ENCODE measurements around the gene IL12B.
"Not testable (repeated sequence)": the region's sequence is repeated elsewhere in the genome, so short reads cannot be mapped to it uniquely, and the experiment has no call there.

Gene IL12B

DNA sequence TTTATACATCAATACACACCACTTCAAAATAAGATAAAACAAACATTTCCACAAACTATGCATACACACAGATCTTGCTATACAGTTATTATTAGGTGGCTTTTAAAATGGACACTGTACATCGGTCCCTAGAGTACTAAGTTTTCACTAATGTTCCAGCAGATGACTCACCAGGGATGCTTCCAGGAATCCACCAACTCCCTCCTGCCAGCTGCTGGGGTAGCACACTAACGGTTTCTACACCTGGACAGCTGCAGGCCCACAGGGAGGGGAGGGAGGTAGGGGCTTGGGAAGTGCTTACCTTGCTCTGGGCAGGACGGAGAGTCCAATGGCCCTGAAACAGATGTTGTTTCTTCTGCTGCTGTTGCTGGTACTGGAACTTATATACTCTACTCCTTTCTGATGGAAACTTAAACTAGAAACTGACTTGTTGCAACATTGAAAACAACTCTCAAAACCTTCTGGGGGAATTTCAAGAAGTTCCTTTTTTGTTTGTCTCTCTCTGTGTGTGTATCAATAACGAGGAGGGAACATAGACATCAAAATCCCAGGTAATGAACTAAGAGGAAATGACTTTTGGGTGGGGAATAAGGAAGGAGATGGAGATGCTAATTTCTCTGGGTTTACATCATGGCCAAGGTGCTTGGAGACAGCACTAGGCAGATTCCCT is at the start of gene IL12B:
IL12B (minus strand) TSS at position 357 of the 670 bp plus-strand sequence. CDS start 3,705 bp downstream, outside the sequence.
- DNase-seq = no peak

DNA sequence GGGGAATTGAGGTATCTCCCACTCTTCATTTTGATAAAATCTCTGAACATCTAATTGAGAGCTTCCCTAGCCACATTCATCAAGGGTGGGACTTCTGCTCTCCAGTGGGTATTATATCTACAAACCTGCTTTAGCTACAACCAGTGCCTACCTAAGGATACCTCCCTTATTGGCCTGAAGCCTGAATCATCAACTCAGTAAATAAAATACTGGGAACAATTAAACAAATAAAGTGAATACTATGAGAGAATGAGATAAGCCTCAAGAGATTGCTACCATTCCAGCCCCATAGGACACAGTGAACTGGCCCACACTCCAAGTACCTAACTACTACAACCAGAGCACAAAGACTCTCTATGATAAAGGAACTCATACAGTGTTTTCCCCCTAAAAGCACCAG is 47.4 kb upstream of the IL12B start:
- no peak for DNase-seq

DNA sequence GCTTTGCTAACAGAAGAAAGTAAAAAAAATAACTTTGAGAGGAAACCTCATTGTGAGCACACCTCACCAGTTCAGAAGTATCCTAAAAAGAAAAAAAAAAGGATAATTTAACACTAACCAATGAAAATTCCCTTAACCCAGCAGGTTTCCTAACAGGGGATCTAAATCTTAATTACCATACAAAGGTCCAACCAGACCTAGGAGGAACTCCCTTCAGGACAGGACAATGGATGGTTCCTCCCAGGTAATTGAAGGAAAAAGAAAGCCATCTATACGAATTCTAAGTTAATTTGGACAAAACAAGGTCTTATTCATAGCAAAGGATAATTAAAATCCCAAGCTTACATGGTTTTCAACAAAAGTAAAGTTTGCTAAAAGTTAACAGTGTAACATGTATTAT is 37.6 kb upstream of the IL12B start:
- DNase-seq = not testable (repeated sequence)

DNA sequence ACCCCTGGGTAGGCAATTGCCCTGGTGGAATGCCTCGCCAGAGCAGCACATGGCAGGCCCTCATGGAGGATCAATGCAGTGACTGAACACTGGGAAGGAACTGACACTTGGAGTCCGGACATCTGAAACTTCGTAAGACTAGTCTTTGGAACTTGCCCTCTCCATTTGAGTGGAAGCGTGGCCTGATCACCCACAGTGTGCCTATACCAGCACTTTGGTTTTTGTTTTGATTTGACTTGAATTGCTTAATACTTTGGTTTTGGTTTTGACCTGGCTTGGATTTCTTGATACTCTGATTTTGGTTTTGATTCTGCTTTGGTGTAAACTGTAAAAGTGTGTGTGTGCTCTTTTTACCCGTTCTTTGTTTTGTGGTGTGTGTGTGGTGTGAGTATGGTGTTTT is 36.5 kb upstream of the IL12B start:
- DNase-seq = not testable (repeated sequence)

DNA sequence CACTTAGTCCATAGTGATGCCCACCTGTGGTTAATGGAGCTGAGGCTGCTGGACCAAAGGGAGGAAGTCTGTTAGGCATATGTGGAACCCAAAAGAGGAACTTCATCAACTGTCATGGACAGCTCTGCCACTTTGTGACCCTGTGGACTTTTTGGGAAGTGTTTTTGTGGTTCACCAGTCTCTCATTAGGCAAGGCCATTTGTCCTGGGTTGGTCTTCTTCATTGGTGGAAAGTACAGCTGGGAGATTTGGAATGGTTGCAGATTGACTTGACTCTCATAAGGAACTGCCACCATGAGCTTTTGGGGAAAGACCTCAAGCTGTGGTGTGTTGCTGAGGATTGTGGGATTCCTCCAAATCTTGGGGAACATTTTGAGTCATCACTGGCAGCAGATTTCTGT is 31.9 kb upstream of the IL12B start:
- peak; percentile 12 to 22 for DNase-seq

DNA sequence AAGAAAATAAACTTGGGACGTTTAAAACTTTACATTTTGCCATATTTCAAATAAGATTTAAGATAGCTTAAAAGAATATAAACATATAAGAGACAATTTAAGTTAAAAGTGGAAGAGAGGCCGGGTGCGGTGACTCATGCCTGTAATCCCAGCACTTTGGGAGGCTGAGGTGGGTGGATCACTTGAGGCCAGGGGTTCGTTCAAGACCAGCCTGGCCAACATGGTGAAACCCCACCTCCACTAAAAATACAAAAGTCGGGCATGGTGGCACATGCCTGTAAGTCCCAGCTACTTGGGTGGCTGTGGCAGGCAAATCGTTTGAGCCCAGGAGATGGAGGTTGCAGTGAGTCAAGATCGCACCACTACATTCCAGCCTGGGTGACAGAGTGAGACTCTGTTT is 29.6 kb upstream of the IL12B start:
- DNase-seq = not testable (repeated sequence)

DNA sequence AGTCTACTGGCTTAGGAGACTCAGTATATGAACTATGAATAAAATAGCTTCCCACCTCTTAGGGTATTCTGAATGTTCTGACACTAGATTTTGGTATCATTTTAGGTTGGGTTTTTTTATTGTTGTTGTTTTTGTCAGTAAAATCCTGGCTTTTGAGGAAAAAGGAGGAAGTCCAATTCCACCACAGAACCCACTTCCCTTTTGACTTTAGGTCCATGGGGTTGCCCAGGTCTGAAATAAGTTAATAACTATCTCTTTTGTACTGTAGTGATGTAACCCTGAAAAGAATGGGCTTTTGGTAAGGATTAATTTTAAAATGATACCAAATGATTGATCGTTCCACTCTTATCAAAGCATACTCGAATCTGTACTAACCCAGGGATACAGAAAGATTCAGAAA is 29.1 kb upstream of the IL12B start:
- no peak for DNase-seq

DNA sequence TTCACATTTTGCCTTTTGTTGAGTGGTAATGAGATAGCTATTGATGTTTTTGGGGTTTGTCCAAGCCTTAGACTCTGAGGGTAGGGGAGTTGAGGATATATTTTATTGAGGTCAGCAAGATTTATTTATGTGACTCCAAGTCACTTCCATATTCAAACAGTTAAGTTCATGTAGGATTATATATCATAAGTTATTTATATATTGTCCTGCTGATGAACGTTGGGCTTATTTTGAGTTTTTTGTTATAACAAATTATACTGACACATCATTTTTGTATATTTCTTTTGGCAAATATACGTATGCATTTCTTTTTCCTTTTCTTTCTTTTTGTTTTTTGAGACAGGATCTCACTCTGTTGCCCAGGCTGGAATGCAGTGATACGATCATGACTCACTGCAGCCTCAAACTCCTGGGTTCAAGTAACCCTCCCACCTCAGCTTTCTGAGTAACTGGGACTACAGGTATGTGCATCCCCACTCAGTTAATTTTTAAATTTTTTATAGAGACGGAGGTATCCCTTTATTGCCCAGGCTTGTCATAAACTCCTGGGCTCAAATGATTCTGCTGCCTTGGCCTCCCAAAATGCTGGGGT is 23.5 kb upstream of the IL12B start:
- no peak for DNase-seq

DNA sequence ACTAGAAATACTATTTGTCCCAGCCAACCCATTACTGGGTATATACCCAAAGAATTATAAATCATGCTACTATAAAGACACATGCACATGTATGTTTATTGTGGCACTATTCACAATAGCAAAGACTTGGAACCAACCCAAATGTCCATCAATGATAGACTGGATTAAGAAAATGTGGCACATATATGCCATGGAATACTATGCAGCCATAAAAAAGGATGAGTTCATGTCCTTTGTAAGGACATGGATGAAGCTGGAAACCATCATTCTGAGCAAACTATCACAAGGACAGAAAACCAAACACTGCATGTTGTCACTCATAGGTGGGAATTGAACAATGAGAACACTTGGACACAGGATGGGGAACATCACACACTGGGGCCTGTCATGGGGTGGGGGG is 20.4 kb upstream of the IL12B start:
- not testable (repeated sequence) for DNase-seq

DNA sequence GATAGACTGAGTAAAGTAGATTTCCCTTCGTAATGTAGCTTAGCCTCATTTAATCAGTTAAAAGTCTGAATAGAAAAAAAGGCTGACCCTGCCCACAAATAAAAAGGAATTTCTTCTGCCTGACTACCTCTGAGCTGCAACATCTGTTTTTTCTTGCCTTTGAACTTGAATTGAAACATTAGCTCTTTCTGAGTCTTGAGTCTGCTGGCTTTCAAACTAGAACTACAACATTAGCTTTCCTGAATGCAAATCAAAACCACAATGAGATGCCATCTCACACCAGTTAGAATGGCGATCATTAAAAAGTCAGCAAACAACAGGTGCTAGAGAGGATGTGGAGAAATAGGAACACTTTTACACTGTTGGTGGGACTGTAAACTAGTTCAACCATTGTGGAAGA is 19.9 kb upstream of the IL12B start:
- not testable (repeated sequence) for DNase-seq

DNA sequence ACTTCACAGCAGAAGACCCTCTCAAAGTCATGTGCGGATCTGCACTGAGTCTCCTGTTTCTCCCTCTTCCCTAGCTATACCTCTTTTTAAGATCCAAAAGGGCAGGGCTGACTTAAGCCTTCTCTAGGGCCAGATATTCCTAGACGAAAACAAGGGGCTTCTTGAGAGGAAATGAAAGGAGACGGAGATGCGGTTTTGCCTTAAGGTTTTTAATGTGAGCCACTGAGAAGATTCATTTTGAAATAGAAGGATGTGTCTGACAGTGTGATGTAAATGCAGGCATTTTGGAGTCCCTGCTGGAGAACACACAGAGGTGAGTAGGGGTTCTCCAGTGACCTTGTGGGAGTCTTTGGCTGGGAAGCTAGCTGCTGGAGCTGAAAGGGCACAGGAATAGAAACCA is 15.6 kb upstream of the IL12B start:
- no peak for DNase-seq

DNA sequence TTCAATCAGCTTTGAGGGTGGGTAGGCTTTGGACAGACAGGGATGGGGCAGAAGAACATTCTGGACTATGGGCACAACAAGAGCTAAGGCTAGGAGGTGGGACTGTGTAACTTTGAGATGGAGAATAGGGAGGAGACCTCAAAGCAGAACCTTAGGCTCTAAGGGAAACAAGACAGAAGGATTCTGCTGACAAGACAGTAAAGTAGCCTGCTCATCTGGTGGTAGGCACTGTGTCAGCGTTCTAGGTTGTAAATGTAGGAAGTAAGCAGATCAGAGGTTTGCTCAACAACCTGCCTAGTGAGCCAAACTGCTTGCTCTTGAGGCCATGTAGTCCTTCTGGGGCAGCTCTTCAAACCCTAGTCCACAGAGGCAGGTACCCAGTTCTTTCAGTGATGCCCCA is 15.0 kb upstream of the IL12B start:
- DNase-seq = peak in 1 of 2 donors; percentile 29

DNA sequence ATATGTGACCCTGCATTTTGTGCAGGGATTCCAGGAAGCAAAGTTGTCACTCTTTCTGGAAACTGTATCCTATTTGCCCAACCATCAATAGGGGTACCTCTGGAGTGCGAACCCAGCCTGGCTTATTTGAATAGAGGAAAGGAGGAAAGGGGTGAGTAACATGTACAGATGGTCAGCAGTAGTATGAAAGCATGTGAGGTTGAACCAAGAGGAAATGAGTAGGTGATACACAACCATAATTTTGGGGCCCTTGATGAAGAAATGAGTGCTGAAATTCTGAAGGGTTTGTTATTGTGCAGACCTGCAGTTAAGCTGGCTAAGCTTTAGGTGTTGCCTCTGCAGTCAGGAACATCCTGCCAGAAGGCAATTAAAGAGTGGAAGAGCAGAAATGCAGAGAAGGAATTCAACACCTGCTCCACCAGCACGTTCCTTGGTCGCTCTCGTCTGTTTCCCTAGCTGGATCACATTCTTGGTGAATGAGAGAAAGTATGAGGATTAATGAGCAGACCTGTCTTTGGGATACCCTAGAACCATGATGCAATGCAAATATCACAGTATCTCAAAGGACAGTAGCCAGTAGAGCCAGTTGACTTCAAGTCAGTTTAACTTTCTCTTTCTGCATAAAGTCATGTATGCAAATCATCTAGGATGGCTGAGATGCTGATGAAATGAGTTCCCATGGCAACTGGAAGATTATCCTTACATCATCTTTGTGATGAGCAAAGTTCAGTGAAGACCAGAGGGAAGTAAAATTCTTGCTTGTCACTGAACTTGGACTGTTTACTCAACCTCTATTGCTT is 13.2 kb upstream of the IL12B start:
- peak; percentile 18 to 46 for DNase-seq

DNA sequence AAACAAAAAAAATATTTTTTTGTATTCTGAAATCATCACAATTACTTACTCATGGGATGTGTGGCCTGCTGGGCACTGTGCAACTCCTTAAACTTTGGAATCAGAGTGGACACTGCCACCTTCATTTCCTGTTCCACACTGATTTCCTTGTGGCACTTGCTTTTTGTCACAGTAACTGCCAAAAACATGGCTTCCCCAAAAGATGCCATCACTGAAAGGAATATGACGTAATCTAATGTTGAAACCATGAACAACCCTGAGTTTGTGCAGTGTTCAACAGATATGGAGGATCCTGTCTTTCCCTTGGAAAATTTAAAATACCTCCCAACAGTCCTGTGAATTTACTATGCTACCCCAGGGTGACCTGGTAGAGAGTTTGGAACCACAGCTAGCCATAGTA is 12.6 kb upstream of the IL12B start:
- DNase-seq = no peak

DNA sequence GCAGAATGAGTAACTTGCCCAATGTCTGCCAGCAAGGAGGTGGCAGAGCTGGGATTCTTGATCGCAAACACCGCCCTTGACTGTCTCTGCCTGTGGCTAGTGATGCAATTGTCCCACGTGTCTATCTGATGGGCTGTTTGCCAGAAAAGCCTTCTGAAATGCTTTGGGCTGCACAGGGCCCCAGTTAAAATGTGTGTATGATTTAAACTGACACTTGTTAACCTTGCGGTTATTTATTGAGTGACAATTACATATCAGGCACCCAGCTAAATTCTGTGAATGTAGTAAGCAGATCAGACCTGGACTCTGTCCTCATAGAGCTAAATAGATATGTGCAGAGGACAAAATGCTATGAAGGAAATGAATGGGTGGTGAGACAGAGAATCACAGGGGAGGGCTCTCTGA is 11.6 kb upstream of the IL12B start:
- DNase-seq = peak; percentile 68 to 83

DNA sequence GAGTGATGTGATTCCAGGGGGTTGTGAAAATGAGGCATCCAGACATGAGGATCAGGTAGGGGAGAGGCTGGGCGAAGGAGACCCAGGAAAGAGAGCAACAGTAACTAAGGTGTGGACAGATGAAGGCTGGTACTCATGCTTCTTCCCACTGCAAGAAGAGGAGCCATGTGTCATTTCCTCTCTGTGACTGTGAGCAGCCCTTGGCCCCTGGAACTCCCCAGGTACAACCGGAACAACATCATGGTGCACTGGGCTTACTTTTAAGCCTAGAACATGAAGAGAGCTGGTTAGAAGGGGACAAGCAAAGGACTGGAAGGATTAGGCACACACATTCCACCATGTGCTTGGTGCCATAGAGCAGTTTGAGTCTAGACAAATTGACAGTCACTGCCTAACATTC is 10.9 kb upstream of the IL12B start:
- DNase-seq = no peak

DNA sequence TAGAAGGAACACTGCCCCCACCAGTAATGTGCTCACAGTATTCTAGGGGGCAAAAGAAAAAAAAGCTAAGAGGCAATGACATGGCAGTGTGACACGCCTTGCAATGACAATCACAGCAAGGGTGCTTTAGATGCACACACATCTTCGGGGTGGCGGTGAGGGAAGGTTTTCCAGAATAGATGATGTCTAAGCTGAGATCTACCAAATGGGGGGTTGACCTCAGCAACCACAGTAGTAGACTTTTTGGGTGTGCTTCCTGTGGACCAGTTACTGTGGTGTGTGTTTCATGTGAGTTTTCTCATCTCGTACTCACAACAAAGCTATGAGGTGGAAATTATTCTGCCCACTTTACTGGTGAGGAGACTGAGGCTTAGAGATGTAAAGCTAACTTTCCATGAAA is 10.2 kb upstream of the IL12B start:
- DNase-seq = peak; percentile 6 to 38

DNA sequence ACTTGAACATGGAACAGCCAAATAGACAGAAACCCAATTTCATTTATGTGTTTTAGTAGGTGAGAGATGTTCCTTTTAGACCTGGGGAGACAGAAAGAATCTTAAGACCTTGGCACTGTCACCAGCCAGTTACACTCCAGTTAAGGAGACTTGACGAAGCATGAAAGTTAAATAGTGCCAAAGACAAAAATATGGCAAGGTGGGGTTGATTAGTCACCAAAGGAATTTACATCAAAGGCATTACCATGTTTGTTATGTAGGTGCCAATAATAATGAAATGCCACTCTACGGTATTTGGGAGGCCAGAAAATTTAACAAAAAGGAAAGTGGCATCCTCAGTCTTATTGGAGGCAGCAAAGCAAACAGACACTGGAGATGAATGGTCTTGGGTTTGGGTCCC is 9.2 kb upstream of the IL12B start:
- no peak for DNase-seq

DNA sequence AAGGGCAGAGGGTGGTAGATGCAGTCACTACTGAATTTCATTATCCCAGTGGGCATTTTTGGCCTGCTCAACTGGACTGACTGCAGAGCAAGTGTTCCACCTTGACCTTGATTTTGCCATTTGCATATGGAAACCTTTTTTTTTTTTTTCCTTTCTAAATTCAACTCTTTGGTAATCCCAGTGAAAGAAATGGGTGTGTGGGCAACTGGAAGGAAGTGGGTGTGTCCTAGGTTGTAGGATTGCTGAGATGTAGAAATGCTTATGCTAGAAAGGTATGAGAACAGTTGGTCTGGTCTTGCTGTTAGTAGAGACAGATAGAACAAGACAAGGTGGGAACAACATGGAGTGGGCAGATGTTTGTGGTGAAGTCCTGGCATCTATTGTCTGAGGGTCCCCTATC is 7.8 kb upstream of the IL12B start:
- DNase-seq = no peak

DNA sequence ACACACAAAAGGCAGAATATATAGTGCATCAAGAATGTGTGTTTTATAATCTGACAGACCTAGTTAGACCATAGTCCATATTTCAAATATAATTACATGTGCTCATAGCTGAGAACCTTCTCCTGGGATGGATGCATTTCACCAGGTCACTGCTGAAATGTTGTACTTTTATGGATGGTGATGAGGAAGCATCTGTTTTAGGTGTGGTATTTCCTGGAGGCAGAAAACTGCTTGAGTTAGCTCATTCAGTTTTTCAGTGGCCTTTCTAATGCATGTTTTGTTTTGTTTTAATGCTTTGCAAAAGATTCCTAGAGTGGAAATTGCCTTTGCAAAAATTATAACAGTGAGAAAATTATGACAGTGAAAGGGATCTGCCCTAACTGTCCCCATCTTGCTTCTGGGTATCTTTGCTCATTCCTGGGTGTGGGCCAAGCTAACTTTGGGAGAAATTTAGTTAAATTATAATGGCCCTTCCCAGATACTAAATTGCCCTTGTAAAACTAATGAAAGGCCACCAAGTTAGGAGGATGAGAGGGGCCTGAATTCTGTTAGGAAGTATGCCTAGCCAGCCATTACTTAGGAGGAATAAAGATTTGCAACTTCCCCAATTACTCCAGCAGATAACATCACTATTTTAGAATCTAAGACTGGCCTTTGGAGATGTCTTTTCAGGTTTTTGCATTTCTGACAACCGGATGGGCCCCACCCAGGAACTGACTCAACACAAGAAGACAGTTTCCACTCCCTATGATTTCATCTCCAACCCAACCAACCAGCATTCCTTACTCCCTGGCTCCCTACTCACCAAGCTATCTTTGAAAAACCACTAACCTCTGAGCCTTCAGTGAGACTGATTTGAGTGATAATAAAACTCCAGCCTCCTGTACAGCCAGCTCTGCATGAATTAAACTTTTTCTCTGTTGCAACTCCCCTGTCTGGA is 7.0 kb upstream of the IL12B start:
- DNase-seq = peak; percentile 45 to 65

DNA sequence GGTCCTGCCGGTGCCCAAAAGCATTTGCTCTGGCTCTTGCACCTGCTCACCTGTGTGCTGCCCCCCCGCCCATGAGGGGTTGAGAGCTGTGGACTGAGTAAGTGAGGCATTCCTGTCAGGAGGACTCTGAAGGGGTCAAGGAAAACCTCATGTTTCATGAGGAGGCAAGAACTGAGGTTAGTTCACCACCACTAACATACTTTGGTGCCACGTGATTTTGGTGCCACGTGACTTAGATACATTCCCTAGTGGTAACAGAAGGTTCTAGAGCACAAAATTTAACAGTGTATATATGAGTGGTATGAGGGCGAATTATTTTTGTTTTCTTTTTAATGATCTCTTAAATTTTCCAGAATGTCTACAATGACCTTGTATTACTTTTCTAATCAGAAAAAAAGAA is 6.3 kb upstream of the IL12B start:
- no peak for DNase-seq

DNA sequence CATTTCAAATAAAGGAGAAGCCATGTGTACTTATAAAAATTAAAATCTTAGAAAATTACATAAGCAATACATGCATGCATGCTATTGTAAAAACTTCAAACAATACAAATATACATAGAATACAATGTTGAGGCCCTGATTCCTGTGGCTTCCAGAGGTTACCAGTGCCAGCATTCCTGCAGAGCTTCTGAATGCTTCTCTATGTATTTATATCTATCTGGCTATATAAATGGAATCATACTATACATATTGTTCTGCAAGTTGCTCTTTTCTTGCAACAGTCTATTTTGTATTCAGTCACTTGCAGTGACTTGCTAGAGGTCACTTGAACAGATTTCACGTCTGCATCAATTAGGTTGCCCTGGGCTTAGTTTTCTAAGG is 3.2 kb upstream of the IL12B start:
- DNase-seq = no peak

Measured in CD4-positive, alpha-beta T cell treated with Interferon alpha-2 for 1 hour (primary cell).